Measurements from ENCODE around the gene ESRRG.

Gene ESRRG

GRCh38 chr1:216723274-216723780 is at the start of gene ESRRG:
ESRRG (minus strand) TSS chr1:216723429; CDS start chr1:216723299, 130 bp downstream.
- DNase-seq (ENCODE audit: low read depth), result peak; percentile 1

- no peak for DNase-seq (ENCODE audit: low read depth)
Measured at GRCh38 chr1:216771922-216772321, 48.7 kb upstream of the ESRRG start.

- DNase-seq (ENCODE audit: low read depth), result peak; percentile 13
Measured at GRCh38 chr1:216766633-216767327, 43.6 kb upstream of the ESRRG start.

- peak; percentile 25 for DNase-seq (ENCODE audit: low read depth)
Measured at GRCh38 chr1:216765346-216766300, 42.4 kb upstream of the ESRRG start.

- no peak for DNase-seq (ENCODE audit: low read depth)
Measured at GRCh38 chr1:216758161-216758560, 34.9 kb upstream of the ESRRG start.

- DNase-seq (ENCODE audit: low read depth), result no peak
Measured at GRCh38 chr1:216757110-216757509, 33.9 kb upstream of the ESRRG start.

- DNase-seq (ENCODE audit: low read depth), result no peak
Measured at GRCh38 chr1:216750961-216751360, 27.7 kb upstream of the ESRRG start.

- peak; percentile 59 for DNase-seq (ENCODE audit: low read depth)
Measured at GRCh38 chr1:216750031-216750627, 26.9 kb upstream of the ESRRG start.

GRCh38 chr1:216749232-216749631 is 26.0 kb upstream of the ESRRG start:
- no peak for DNase-seq (ENCODE audit: low read depth)

- peak; percentile 15 for DNase-seq (ENCODE audit: low read depth)
Measured at GRCh38 chr1:216742625-216743024, 19.4 kb upstream of the ESRRG start.

- DNase-seq (ENCODE audit: low read depth), result no peak
Measured at GRCh38 chr1:216740331-216740730, 17.1 kb upstream of the ESRRG start.

- no peak for DNase-seq (ENCODE audit: low read depth)
Measured at GRCh38 chr1:216739793-216740192, 16.6 kb upstream of the ESRRG start.

- no peak for DNase-seq (ENCODE audit: low read depth)
Measured at GRCh38 chr1:216732121-216732520, 8.9 kb upstream of the ESRRG start.

GRCh38 chr1:216731562-216731961 is 8.3 kb upstream of the ESRRG start:
- no peak for DNase-seq (ENCODE audit: low read depth)

GRCh38 chr1:216726435-216726834 is 3.2 kb upstream of the ESRRG start:
- no peak for DNase-seq (ENCODE audit: low read depth)

- DNase-seq (ENCODE audit: low read depth), result no peak
Measured at GRCh38 chr1:216722821-216723220, 408 bp downstream of the ESRRG start.

GRCh38 chr1:216721863-216722262 is 1.4 kb downstream of the ESRRG start:
- DNase-seq (ENCODE audit: low read depth), result no peak

- no peak for DNase-seq (ENCODE audit: low read depth)
Measured at GRCh38 chr1:216721062-216721461, 2.2 kb downstream of the ESRRG start.

GRCh38 chr1:216711712-216712111 is 11.5 kb downstream of the ESRRG start:
- no peak for DNase-seq (ENCODE audit: low read depth)

GRCh38 chr1:216710598-216711333 is 12.5 kb downstream of the ESRRG start:
- no peak for DNase-seq (ENCODE audit: low read depth)

GRCh38 chr1:216710055-216710454 is 13.2 kb downstream of the ESRRG start:
- DNase-seq (ENCODE audit: low read depth), result no peak

- DNase-seq (ENCODE audit: low read depth), result no peak
Measured at GRCh38 chr1:216705676-216706075, 17.6 kb downstream of the ESRRG start.

Data from iris pigment epithelial cell (primary cell).